ENCODE results near the gene PHTF2. TPM values are rescaled to one million over a fixed set of nuclear protein-coding genes. Genes with fewer than 3 reads are reported as not detected.

PHTF2 gene
- total RNA-seq, 1 experiment from 2014 or later: 36.9 TPM

DNA sequence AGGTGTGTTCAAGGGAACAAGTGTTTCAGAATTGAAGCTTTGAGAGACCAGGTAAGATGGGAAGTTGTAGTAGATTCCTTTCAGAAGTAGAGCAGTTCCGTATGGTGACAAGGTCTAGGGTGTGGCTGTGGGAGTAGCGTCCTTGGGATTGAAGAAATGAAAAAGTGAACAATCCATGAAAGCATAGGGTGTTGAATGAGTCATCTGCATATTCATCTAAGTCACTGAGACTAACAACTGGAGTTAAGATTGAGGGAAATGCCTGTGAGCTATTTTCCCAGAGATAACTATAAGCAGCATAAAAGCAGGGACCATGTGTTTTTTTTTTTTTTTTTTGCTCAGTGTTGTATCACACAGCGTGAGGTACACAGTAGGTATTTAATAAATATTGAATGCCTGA lies 134.8 kb downstream of the PHTF2 start:
- ChIA-PET CTCF (interaction anchor here (0.6 kb wide), 1 partner anchor 139 kb away, joined by 5 read pairs; no protein-coding TSS in a partner anchor), POLR2A (no interaction called here)
- Mint-ChIP-seq H3K4me3 (ENCODE audit: unreplicated experiment) (no peak overlapping the region), H3K27me3 (ENCODE audit: insufficient read depth, unreplicated experiment) (no peaks in the 10 kb centered on the region), H3K4me1 (ENCODE audit: low read depth, unreplicated experiment) (peaks cover 14% of the 10 kb centered on the region), H3K36me3 (ENCODE audit: insufficient read depth, unreplicated experiment) (peaks cover 7% of the 10 kb centered on the region), H3K27ac (ENCODE audit: unreplicated experiment) (no peak overlapping the region), H3K9me3 (ENCODE audit: unreplicated experiment) (no peaks in the 10 kb centered on the region)
- TF ChIP-seq, protein P1, sequence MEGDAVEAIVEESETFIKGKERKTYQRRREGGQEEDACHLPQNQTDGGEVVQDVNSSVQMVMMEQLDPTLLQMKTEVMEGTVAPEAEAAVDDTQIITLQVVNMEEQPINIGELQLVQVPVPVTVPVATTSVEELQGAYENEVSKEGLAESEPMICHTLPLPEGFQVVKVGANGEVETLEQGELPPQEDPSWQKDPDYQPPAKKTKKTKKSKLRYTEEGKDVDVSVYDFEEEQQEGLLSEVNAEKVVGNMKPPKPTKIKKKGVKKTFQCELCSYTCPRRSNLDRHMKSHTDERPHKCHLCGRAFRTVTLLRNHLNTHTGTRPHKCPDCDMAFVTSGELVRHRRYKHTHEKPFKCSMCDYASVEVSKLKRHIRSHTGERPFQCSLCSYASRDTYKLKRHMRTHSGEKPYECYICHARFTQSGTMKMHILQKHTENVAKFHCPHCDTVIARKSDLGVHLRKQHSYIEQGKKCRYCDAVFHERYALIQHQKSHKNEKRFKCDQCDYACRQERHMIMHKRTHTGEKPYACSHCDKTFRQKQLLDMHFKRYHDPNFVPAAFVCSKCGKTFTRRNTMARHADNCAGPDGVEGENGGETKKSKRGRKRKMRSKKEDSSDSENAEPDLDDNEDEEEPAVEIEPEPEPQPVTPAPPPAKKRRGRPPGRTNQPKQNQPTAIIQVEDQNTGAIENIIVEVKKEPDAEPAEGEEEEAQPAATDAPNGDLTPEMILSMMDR (IDR thresholded peaks at IDR 0.05; ENCODE audit: insufficient read depth in 1 of 2, low read depth in 1 of 2, low read length in 1 of 2, severe bottlenecking in 1 of 2, unreplicated experiment in 1 of 2): no peak
- no peak for DNase-seq
- no TSS peak for BruUV-seq (replicated peaks)
- no peaks in the 10 kb centered on the region for H3K36me3 ChIP-seq (ENCODE audit: control insufficient read depth, insufficient read depth, low read length)
- intact Hi-C loops (cut with micrococcal nuclease; ENCODE audit: unreplicated experiment): loop anchor here (10.0 kb wide), 1 partner anchor 279 kb away; no protein-coding TSS in a partner anchor
- H3K4me1 ChIP-seq: no peaks in the 10 kb centered on the region
- H3K27me3 ChIP-seq (replicated peaks; ENCODE audit: control insufficient read depth, insufficient read depth, low read length): no peaks in the 10 kb centered on the region
- H3K9me3 ChIP-seq: no peaks in the 10 kb centered on the region
- no peak overlapping the region for H3K4me3 ChIP-seq (ENCODE audit: low read depth, low read length)

- TF ChIP-seq, protein P1 (IDR thresholded peaks at IDR 0.05; ENCODE audit: insufficient read depth in 1 of 2, low read depth in 1 of 2, low read length in 1 of 2, severe bottlenecking in 1 of 2, unreplicated experiment in 1 of 2): no peak
- Histone ChIP-seq H3K27me3 (replicated peaks; ENCODE audit: control insufficient read depth, insufficient read depth, low read length) (no peaks in the 10 kb centered on the region), H3K4me1 (no peaks in the 10 kb centered on the region), H3K36me3 (ENCODE audit: control insufficient read depth, insufficient read depth, low read length) (no peaks in the 10 kb centered on the region), H3K9me3 (no peaks in the 10 kb centered on the region), H3K4me3 (ENCODE audit: low read depth, low read length) (no peak overlapping the region)
- no peaks in the 10 kb centered on the region for H3K36me3 Mint-ChIP-seq (ENCODE audit: insufficient read depth, unreplicated experiment)
- no peak overlapping the region for H3K27ac Mint-ChIP-seq (ENCODE audit: unreplicated experiment)
- DNase-seq: no peak
- peaks cover 14% of the 10 kb centered on the region for H3K4me1 Mint-ChIP-seq (ENCODE audit: low read depth, unreplicated experiment)
- no peaks in the 10 kb centered on the region for H3K27me3 Mint-ChIP-seq (ENCODE audit: insufficient read depth, unreplicated experiment)
- no TSS peak for BruUV-seq (replicated peaks)
- CTCF ChIA-PET: interaction anchor here (0.5 kb wide), 1 partner anchor 232 kb away, joined by 3 read pairs; no protein-coding TSS in a partner anchor
- POLR2A ChIA-PET: no interaction called here
- intact Hi-C loops (cut with micrococcal nuclease; ENCODE audit: unreplicated experiment): loop anchor here (2.0 to 10.0 kb wide), 2 partner anchors 137 to 281 kb away; partner anchors contain the start of genes PHTF2 and TMEM60
- H3K4me3 Mint-ChIP-seq (ENCODE audit: unreplicated experiment): no peak overlapping the region
- no peaks in the 10 kb centered on the region for H3K9me3 Mint-ChIP-seq (ENCODE audit: unreplicated experiment)
Measured at GRCh38 chr7:77935652-77936348, 137.2 kb downstream of the PHTF2 start.

DNA sequence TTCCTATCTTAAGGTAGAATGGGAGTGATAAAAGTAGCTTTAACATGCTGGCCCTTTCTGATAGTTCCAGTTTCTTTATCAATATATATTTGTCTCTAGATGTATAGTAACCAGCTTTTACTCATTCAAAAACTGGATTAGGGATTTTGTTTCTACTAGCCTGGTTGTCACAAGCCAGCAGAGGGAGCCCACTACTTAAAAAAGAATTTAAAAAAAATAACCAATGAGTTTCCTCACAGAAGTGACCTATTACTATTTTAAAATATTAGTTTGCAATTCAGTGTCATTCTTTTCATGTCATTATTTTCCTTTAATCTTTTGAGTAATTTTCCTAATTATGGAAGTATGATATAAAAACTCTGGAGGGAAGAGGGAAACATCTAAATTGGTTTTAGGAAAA lies 142.1 kb downstream of the PHTF2 start:
- POLR2A ChIA-PET: interaction anchor here (0.6 kb wide), 1 partner anchor 184 kb away, joined by 8 read pairs; no protein-coding TSS in a partner anchor
- H3K9me3 Mint-ChIP-seq (ENCODE audit: unreplicated experiment): no peaks in the 10 kb centered on the region
- peak in 1 of 2 experiments; percentile 31 for DNase-seq
- Histone ChIP-seq H3K27me3 (replicated peaks; ENCODE audit: control insufficient read depth, insufficient read depth, low read length) (no peaks in the 10 kb centered on the region), H3K4me1 (peaks cover 10% of the 10 kb centered on the region), H3K9me3 (no peaks in the 10 kb centered on the region), H3K36me3 (ENCODE audit: control insufficient read depth, insufficient read depth, low read length) (no peaks in the 10 kb centered on the region), H3K4me3 (ENCODE audit: low read depth, low read length) (no peak overlapping the region)
- no TSS peak for BruUV-seq (replicated peaks)
- no peaks in the 10 kb centered on the region for H3K36me3 Mint-ChIP-seq (ENCODE audit: insufficient read depth, unreplicated experiment)
- no peaks in the 10 kb centered on the region for H3K27me3 Mint-ChIP-seq (ENCODE audit: insufficient read depth, unreplicated experiment)
- no peak overlapping the region for H3K27ac Mint-ChIP-seq (ENCODE audit: unreplicated experiment)
- H3K4me3 Mint-ChIP-seq (ENCODE audit: unreplicated experiment): no peak overlapping the region
- CTCF ChIA-PET: no interaction called here
- TF ChIP-seq, protein P1 (IDR thresholded peaks at IDR 0.05; ENCODE audit: insufficient read depth in 1 of 2, low read depth in 1 of 2, low read length in 1 of 2, severe bottlenecking in 1 of 2, unreplicated experiment in 1 of 2): peak; percentile 42 to 72
- peaks cover 21% of the 10 kb centered on the region for H3K4me1 Mint-ChIP-seq (ENCODE audit: low read depth, unreplicated experiment)
- intact Hi-C loops (cut with micrococcal nuclease; ENCODE audit: unreplicated experiment): loop anchor here (1.0 to 2.0 kb wide), 4 partner anchors 79 to 494 kb away; no protein-coding TSS in a partner anchor

All from Caco-2 (cell line).